HG02678 (cell line): ENCODE measurements around the gene VSTM5.
"Not testable (repeated sequence)": the region's sequence is repeated elsewhere in the genome, so short reads cannot be mapped to it uniquely, and the experiment has no call there.

Source experiments
- ATAC-seq: cut with Tn5 transposase; IDR thresholded peaks from one replicate; pipeline ENCODE4 v1.9.1; 2021; ENCODE audit warnings: mild to moderate bottlenecking, moderate library complexity; ENCODE audit not compliant: unreplicated experiment

Gene VSTM5

DNA sequence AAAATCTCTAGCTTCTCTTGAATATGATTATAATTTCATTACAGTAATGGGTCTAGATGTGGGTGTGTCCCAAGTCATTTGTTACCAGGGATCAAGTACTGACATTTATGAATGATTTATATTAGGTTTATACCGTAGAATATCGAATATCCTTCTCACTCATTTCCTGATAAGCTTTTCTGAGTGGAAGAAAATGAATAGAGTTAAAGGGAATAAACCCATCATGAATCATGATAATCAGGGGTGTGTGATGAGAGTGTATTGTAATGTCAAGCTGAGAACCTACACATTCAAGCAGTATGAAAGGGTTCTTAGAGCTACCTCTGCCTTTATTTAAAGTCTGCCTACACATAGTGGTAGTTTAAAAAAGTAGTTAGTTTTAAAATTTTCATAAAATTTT lies 49.1 kb downstream of the VSTM5 start:
- no peak for ATAC-seq

DNA sequence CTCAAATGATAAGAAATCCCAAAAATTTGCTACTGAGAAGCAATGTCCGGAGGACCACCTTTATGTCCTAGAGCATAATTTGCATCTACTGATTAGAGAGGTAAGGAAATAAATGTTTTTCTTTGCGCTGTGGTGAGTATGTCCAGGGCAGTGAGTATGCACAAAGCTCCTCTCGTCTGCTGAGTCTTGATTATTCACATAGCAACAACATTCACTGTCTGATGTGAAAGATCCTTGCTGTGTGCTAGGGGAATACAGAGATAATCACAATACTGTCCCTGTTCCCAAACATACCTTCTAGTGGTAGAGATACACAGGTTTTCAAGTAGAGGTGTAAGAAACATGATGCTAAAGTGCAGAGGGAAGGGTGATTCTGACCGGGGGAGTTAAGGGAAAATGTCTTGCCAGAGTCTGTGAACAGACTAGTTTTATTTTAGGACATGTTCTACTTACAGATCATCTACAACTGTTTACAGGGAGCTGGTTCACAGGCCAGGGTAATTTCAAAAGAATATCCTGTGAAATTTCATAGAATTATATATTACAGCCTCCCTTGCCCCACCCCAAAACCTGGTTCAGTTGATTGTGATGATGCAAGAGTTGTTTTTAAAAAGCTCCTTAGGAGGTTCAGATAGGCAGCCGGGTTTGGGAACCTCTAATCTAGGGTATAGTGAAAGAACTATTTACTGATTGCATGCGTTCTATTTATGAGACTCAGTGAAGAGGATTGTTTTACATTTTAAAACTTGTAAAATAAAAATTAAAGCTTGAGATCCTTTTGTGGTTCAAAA lies 53.8 kb downstream of the VSTM5 start:
- ATAC-seq = no peak

DNA sequence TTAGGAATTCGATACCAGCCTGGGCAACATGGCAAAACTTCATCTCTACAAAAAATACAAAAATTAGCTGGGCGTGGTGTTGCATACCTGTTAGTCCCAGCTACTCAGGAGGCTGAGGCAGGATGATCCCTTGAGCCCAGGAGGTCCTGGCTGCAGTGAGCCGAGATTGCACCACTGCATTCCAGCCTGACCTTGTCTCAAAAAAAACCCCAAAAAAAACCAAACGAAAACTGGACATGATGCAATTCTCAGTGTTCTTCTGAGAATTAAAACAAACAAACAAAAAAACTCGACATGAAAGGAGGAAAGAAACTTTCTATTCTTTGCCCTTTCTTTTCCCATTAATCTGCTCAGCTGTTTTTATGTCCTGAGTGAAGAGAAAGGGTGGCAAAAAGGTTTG lies 58.9 kb downstream of the VSTM5 start:
- no peak for ATAC-seq

DNA sequence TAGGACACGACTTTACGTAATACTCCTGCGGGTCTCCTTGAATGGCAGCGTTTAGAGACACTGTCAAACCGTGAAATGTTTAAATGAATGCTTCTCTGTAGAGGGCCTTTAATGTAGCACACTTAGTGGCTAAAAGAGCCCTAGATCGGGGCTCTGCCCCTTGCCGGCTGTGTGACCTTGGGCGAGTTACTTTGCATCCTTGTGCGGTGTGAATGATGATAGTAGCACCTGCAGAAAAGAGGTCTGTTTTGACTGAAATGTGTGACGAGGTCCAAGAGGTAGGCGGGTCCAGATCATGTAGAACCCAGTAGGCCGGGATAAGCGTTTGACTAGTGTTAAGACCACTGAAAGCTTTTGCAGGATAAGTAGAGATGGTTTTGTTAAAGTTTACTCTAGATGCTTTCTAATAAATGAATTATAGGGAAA lies 65.5 kb downstream of the VSTM5 start:
- ATAC-seq = peak; percentile 32

DNA sequence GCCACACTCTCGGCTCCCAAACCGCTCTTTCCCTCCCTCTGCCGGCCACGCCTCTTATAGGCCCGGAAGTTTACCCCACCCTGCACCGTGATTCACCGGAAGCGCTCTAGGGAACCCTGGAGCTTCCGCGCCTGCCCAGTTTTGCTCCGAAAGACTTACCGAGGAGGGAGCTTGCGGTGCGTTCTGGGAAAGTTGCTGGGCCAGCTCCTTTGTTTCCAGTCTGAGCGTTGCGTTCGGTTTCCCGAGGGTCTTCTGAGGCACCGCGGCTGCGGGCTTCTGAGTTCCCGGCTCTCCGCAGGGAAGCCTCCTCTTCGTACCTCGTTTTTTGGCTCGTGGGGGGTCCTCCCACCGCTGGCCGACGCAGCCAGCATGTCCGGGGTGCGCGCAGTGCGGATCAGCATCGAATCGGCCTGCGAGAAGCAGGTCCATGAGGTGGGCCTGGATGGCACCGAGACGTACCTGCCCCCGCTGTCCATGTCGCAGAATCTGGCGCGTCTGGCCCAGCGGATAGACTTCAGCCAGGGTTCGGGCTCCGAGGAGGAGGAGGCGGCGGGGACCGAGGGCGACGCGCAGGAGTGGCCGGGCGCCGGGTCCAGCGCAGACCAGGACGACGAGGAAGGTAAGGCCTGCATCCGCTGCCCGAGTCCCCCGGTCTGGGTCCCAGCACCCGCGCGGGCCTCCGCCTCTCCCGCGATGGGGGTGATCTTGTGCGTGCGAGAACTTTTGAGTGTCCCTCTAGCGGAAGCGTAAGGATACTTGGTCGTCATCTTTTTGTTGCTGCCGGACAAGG lies 66.1 kb downstream of the VSTM5 start, which contains the start of gene MED17:
TSS of gene MED17 (plus strand) at position 138 of the 790 bp plus-strand sequence. CDS start at position 370, 232 bp downstream.
- ATAC-seq = peak; percentile 96

DNA sequence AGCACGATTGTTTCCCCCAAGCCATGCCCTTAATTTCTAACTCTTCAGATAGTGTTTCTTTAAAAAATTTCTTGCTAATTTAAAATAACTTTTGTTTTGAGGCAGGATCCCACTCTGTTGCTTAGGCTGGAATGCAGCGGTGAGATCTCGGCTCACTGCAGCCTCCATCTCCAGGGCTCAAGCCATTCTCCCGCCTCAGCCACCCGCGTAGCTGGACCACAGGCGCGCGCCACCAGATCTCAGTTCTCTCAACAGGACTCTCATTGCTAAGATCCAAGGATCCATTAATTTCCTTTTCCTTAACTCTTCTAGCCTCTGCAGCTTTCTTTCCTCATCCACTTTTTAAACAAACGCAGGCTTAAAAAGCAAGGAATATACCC lies 66.7 kb downstream of the VSTM5 start:
- ATAC-seq = peak; percentile 44

DNA sequence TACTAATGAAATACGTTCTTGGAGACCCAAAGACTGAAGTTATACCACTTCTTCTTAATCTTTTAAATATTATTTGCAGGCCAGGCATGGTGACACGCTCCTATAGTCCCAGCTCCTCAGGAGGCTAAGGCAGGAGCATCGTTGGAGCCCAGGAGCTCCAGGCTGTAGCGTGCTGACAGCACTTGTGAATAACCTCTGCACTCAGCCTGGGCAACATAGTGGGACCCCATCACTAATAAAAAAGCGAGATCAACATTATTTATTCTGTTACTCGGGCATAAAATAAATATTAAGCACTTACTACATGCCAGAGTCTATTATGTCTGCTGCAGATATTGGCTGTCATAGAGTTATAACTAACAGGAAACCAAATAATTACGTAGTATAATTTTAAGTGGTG lies 67.1 kb downstream of the VSTM5 start:
- no peak for ATAC-seq

DNA sequence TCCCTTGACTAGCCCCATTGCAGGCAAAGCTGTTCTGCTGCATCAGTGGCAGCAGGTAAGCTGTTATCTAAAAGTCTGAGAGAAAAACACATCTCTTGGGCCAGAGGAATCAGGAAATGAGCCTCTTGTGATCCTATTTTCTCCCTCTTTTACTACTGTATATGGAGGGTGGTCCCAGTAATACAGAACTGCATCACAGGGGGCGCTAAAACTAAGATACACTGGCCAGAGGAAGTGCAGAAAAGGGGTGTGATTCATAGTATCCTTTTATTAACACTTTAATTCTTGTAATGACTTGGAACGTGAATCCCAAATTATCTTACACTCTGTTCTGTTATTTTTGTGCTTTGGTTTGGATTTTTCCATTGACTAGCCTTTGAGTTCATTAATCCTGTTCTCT lies 75.1 kb downstream of the VSTM5 start:
- no peak for ATAC-seq

DNA sequence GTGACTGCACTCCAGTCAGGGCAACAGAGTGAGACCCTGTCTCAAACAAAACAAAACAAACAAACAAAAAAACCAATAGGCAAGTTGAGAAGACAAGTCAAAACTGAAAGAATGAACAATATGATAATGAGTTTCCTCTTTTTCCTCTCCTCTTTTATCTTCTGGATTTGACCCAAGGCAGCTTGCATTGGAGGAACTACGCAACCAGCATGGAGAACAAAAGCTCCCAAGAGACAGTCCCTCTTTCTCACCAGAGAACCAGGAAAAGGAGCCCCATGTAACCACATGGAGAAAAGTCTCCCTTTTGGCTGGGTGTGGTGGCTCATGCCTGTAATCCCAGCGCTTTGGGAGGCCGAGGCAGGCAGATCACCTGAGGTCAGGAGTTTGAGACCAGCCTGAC lies 75.9 kb downstream of the VSTM5 start:
- not testable (repeated sequence) for ATAC-seq

DNA sequence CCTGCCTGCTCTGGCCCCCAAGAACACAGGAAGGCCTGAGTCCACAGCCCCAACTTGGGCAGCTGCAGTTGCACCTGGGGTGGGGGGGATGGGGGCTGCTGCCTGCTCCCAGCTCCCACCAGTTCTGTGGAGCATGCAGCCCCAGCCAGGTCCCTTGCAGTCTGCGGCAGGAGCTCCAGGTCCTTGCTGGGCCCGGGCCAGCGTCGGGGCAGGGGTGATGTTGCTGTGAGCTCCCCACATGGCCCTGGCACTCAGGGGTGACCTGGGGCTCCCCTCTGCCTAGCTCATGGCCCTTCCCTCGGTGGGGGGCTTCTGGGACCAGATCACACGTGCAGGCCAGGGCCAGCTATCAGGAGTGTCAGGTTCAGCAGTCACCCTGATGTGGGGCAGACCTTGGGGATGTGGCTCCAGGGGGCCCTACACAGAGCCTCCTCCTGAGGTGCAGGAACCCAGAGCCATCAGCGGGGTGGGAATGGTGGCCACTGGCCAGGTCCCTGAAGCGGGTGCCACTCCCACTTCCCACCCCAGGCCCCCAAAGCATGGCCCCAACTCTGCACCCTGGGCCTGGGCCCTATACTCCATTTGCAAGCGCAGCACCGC lies 76.7 kb downstream of the VSTM5 start:
- no peak for ATAC-seq

DNA sequence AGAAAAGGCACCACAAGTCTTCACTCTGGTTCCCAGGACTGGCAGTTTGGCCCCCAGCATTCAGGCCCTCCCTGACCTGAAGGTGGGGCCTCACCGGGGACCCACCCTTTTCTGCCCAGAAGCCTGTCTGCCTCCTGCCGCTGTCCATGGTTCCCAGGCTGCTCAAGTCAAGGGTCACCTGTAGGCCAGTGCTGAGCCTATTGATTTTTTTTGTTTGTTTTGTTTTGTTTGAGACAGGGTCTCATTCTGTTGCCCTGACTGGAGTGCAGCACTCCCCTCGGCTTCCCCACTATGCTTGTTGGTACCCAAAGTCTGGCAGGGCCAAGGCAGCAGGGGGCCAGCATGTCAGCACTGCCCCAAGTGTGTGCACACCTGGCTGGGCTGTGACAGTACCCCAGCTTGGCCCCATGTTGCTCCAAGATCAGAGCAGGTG lies 77.4 kb downstream of the VSTM5 start:
- no peak for ATAC-seq

DNA sequence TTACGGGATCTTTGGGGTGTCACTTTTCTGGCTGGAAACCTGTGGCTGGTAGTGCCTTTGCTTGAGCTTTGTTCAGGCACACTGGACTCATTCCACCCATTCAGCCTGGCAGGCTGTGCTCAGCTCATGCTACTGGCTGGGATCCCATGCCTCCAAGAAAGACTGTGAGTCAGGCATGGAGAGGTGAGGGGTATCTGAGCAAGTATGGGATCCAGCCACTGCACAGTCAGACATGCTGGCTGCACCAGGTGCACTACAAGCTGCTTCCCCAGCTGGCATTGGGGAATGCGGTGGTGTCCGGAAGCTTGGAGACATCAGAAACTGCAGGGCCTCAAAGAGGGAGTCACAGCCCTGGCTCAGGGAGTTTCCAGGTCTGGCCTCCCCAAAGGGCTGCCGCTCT lies 78.3 kb downstream of the VSTM5 start:
- no peak for ATAC-seq

DNA sequence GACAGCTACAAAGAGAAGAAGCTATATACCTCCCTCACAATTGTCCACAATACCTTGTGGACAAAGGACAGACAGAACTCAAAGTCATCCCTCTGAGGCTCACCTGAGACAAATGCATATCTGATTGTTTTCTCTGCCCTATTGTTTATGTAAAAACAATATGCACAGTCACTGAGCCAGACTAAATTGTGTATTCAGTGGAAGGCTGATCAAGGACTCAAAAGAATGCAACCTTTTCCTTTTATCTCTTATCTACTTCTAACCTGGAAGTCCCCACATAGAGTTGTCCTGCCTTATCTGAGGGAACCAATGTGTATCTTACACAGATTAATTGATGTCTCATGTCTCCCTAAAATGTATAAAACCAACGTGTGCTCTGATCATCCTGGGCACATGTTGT lies 80.3 kb downstream of the VSTM5 start:
- no peak for ATAC-seq
